ENCODE measurements around the gene RNF208. TPM values are rescaled to one million over a fixed set of nuclear protein-coding genes. Genes with fewer than 3 reads are reported as not detected.

Gene RNF208
- total and polyA plus RNA-seq, 9 of the 15 experiments (the other 6 are each of a cell fraction or from before 2014, with no cell fraction given), result 0.15 to 6.9 (median 0.50) TPM; not detected in 2

GRCh38 chr9:137264067-137264466 lies 42.0 kb upstream of the RNF208 start:
- peak; percentile 64 for TF ChIP-seq POLR2G (IDR thresholded peaks at IDR 0.05; ENCODE audit: low read depth, low read length)
- no peak for TF ChIP-seq PREB (CRISPR knock-in tag; IDR thresholded peaks at IDR 0.05)
- no peak for FAIRE-seq
- Histone ChIP-seq H3K9me1 (ENCODE audit: control insufficient read depth, insufficient read depth, low read length) (no peaks in the 10 kb centered on the region), H3K79me2 (ENCODE audit: control insufficient read depth, insufficient read depth, low read length) (peaks cover 5% of the 10 kb centered on the region; the same call in 2 of the 3 replicates), H3K4me1 (replicated peaks in 1 of 2; ENCODE audit: control insufficient read depth in 2 of 2, insufficient read depth in 2 of 2, low read length in 2 of 2) (peaks cover 13 to 44% of the 10 kb centered on the region in 2 experiments), H4K20me1 (replicated peaks; ENCODE audit: control insufficient read depth, insufficient read depth, low read length) (no peaks in the 10 kb centered on the region), H3K36me3 (ENCODE audit: control insufficient read depth, insufficient read depth, low read length) (peaks cover 59% of the 10 kb centered on the region; the same call in 2 of the 3 replicates), H3K27me3 (ENCODE audit: control insufficient read depth in 2 of 2, insufficient read depth in 2 of 2, low read length in 2 of 2) (no peaks in the 10 kb centered on the region), H3K4me3 (no peak overlapping the region), H2AFZ (ENCODE audit: low read depth, low read length) (no peak overlapping the region), H3K9me3 (replicated peaks; ENCODE audit: control insufficient read depth, insufficient read depth, low read depth, low read length) (no peaks in the 10 kb centered on the region), H3K27ac (ENCODE audit: extremely low read depth, low read depth, low read length) (no peak overlapping the region), H3K9ac (ENCODE audit: insufficient read depth in 1 of 2, low read depth in 2 of 2, low read length in 2 of 2) (peak overlapping the region in 1 of 2 experiments; percentile 52; a peak in 1 of 4 replicates), H3K4me2 (ENCODE audit: insufficient read depth, low read length) (no peak overlapping the region)
- ChIA-PET CTCF (ENCODE audit: low intra/inter-chr PET ratio) (no interaction called here), POLR2A (interaction anchor here (1.0 to 2.2 kb wide), 4 partner anchors 13 to 38 kb away, joined by 3 to 5 read pairs (median 4); partner anchors contain the start of genes NRARP and TOR4A)
- BruUV-seq (replicated peaks), result no TSS peak
- WGBS (ENCODE audit: insufficient coverage, low coverage, missing lambda C conversion rate), result 89% methylated on average over 18 of the region's 22 CpGs
- no peak for DNase-seq (ENCODE audit: extremely low read depth in 1 of 4, low spot score in 3 of 4)
- no peak for ATAC-seq
- in situ Hi-C loops (cut with MboI), result no loop called here
- intact Hi-C loops (cut with micrococcal nuclease), result no loop called here

GRCh38 chr9:137263506-137263905 lies 41.5 kb upstream of the RNF208 start:
- Histone ChIP-seq H4K20me1 (replicated peaks; ENCODE audit: control insufficient read depth, insufficient read depth, low read length) (no peaks in the 10 kb centered on the region), H3K4me3 (no peak overlapping the region), H3K9me1 (ENCODE audit: control insufficient read depth, insufficient read depth, low read length) (no peaks in the 10 kb centered on the region), H3K9me3 (replicated peaks; ENCODE audit: control insufficient read depth, insufficient read depth, low read depth, low read length) (no peaks in the 10 kb centered on the region), H2AFZ (ENCODE audit: low read depth, low read length) (no peak overlapping the region), H3K27me3 (ENCODE audit: control insufficient read depth in 2 of 2, insufficient read depth in 2 of 2, low read length in 2 of 2) (no peaks in the 10 kb centered on the region), H3K36me3 (ENCODE audit: control insufficient read depth, insufficient read depth, low read length) (peaks cover 59% of the 10 kb centered on the region; the same call in 2 of the 3 replicates), H3K4me1 (replicated peaks in 1 of 2; ENCODE audit: control insufficient read depth in 2 of 2, insufficient read depth in 2 of 2, low read length in 2 of 2) (peaks cover 8 to 38% of the 10 kb centered on the region in 2 experiments; a peak in 4 of 5 replicates), H3K27ac (ENCODE audit: extremely low read depth, low read depth, low read length) (no peak overlapping the region), H3K9ac (ENCODE audit: insufficient read depth in 1 of 2, low read depth in 2 of 2, low read length in 2 of 2) (peak overlapping the region in 1 of 2 experiments; percentile 10; a peak in 1 of 4 replicates), H3K79me2 (ENCODE audit: control insufficient read depth, insufficient read depth, low read length) (peaks cover 6% of the 10 kb centered on the region; the same call in 1 of the 3 replicates), H3K4me2 (ENCODE audit: insufficient read depth, low read length) (no peak overlapping the region)
- TF ChIP-seq ZNF395 (CRISPR knock-in tag; IDR thresholded peaks at IDR 0.05) (no peak), RBFOX2 (IDR thresholded peaks at IDR 0.05; ENCODE audit: low read depth, low read length) (0 out of 2 replicates have a peak, but pooled peaks have one; percentile 9)
- WGBS (ENCODE audit: insufficient coverage, low coverage, missing lambda C conversion rate), result 90% methylated on average over 8 of the region's 10 CpGs
- BruUV-seq (replicated peaks), result no TSS peak
- intact Hi-C loops (cut with micrococcal nuclease), result no loop called here
- DNase-seq (ENCODE audit: extremely low read depth in 1 of 4, low spot score in 3 of 4), result no peak
- CTCF ChIA-PET (ENCODE audit: low intra/inter-chr PET ratio), result no interaction called here
- no peak for FAIRE-seq
- no peak for ATAC-seq
- in situ Hi-C loops (cut with MboI), result no loop called here
- POLR2A ChIA-PET, result interaction anchor here (1.0 to 1.1 kb wide), 2 partner anchors 14 to 38 kb away, joined by 3 to 4 read pairs; partner anchors contain the start of genes NRARP and TOR4A

All from K562 (cell line).